ENCODE measurements around the gene BHLHE23.

Gene BHLHE23

DNA sequence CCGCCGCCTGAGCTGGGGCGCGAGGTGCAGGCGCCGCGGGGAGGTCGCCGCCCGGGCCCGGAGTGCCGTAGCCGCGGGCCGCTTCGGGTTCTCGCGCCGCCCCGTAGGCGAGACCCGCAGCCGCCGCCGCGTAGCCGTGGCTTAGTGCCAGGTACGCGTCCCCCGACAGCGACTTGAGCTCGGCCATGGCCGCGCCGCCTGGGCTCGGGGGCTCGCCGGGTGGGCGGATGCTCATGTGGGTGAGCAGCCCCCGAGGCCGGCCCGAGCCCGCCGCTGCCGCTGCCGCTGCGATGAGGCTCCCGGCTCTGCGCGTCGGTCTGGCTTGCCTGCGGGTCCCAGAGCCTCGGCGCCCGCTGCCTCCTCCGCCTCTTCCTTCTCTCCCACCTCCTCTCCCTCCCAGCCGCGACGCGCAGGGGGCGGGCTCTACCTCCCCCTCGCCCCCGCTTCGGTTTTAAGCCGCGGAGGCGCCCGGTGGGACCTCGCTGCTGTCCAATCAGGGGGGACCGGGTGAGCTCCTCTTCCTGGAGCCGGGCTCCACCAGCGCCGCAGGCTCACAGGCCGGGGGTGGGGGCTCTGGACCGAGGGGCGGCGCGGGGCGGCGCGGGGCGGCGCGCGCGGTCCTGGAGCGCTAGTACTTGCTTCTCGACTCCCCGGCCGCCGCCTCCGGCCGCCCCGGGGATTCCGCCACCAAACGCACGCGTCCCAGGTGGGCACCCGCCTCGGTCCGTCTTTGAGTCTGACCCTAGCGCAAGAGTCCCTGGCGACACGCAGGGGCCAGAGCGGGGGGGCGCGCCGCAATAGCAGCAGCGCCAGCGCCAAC, at the start of gene BHLHE23:
Gene BHLHE23 (minus strand): TSS at position 425 of the 820 bp plus-strand sequence. CDS start 190 bp downstream, at position 235.
- DNase-seq = peak in 1 of 2 donors; percentile 24

DNA sequence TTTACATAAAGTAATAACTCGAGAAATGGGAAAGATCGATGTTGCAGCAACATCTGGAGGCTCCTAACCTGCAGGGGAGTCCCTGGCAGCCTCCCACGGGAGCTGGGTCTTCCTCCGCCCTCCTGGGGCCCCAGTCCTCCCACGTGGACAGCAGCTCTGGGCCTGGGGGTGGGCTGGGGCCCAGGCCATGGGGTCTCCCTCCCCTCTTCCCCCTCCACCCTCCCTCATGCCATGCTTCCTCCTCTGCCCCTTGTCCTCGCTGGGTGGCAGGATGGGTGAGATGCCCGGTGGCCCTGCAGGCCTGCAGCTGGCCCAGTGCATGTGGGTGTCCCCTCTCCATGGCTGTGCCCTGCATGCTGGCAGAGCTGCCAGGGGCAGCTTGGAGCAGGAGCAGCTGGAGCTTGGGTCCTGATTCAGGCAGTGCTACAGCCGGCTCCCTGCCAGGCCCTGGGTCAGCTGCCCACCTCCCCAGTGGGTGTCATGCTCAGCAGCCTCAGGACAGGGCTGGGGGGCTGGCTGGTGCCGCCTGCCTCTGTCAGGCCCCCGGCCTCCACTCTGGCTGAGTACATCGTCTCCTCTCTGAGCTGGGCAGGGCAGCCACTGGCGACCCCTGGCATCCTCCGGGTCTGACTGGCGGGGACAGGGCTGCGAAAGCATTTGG, 48.9 kb upstream of the BHLHE23 start:
- DNase-seq = no peak

DNA sequence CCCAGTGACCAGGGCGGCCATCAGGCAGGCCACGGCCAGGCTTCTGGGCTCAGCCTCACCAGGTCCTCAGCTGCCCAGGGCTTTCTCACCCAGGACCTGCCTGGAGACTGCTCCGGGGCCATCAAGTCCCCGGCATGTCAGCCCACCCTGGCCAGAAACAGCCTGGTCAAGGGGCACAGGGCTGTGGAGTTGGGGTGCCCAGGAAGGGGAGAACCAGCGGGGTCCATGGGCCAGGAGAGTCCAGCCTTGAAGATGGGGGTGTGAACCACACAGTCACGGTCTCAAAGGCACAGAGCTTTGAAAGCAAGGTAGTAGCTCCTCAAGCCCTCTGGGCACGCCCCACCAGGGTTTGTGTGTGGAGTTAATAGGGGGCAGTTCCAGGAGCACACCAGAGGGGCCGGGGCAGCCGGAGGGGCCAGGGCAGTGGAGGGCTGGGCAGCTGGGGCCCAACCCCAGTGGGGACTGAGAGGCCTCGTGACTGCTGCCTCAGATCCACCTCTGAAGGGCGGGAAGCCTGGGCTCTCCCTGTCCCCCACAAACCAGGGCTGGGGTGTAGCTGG, 48.0 kb upstream of the BHLHE23 start:
- DNase-seq = no peak

DNA sequence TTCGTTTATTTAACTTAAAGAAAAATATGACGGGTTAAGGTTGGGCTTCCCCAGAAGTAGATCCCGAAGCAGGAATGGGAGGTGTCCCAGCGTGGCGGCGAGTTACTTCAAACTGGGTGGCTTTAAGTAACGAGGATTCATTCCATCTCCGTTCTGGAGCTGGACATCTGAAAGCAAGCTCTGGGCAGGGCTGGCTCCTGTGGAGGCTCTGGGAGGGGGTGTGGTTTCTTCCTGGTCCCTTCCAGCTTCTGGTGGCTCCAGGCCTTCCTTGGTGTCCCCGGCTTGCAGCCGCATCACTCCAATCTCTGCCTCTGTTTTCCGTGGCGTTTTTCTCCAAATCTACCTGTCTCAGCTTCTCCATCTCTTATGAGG, 47.3 kb upstream of the BHLHE23 start:
- no peak for DNase-seq

DNA sequence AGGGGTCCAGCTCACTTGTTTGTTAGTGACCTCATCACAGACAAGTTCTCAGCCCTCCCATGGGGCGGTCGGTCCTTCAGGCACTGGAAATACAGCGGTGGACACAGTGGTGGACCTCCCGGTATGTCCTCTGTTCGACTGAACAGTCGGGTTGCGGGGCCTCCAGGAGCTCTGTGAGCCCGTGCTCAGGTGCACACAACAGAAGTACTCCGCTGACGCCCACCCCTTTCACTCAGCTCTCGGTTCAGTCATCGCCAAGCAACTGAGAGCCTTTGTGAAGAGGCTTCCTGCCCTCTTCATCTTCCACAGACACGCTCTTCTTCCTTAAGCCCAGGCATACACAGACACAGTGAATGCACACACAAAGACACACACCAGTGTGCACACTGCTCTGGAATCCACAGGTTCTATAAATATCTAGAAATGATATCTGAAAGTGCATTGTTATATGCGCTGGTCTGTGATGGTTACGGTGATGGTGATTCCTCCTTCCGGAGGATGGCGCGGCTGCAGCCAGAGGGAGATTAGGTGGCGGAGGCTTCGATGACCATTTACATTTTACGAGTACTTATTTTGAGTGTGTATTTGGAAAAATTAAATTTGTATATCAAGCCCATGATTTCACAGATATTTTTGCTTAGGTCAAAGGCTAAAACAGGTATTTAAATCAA, 46.8 kb upstream of the BHLHE23 start:
- no peak for DNase-seq

DNA sequence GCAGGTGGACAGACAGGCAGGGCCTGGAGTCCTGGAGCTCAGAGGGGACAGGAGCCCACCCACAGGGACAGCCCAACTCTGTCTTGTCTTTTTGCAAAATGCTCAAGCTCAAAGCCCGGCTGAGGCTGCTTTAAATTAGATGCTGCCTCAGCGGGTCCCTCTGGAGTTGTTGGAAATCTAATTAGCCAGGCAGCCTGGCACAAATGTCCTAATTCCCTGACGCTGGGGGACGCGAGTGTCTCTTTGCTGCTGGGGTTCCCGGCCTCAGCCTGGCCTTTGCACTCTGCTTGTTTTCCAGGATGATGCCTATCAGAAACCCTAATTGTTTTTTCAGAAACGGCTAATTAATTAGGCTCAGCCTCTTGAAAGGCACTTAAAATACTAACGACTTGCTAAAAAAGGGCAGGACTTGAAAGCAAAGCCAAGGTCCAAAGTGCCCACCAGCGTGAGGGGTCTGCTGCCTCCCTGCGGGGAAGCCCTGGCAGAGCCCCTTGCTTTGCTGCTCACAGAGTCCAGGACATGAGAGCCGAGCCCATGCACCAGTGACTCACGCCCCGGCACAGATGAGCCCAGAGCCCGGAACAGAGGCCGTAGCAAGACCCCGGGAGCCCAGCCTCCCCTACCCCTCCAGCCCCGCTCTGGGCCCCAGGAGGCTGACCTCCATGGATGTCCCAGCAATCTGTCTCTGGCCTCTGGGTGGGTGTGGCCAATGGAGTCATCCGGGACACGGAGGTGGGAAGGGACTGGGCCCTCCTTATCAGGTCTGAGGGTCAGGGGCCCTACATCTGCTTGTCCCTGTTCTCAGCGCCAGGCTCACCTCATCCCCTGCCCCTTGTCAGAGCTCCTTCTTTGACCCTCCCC, 46.0 kb upstream of the BHLHE23 start:
- DNase-seq = no peak

DNA sequence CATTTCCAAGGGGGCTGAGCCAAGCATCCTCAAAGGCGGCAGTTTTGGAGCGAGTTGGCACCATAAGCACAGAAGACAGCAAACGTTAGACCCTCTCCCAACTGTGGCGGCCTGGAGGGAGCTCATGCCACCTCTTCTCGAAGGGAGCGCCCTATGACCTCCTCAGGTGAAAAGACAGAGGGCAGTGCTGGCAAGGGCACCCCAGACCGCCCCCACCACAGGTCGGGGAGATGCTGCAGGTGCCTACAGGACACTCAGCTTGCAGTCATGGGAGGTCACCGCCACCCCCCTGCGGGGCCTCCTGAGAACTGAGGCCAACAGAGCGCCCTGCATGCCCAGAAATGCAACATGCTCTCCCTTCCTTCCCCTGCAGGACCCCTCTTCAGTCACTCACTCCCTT, 45.1 kb upstream of the BHLHE23 start:
- DNase-seq = no peak

DNA sequence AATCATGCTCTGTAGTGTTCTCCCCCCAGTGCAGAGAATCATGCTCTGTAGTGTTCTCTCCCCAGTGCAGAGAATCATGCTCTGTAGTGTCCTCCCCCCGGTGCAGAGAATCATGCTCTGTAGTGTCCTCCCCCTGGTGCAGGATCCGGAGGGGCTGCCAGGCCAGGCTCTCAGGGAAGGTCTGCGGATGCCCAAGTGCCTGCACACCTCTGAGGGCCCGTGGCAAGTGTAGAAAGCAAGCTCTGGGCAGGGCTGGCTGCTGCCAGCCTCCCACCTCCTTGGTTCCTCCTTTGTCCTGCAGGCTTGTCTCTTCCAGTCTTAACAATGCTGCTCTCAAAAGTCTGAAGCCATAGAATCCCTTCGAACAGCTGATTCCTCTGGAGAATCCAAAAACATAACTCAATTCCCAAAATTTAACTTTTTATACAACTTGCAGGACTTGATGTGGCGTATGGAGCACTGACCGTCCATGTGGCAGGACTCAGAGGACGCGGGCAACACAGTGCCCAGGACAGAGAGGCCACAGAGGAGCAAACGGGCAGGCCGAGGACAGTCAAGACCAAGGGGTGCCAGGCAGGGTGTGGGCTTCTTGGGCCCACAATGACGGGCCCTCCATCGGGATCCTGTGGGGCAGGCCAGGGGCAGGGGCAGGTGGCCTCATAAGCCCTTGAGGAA, 44.6 kb upstream of the BHLHE23 start:
- no peak for DNase-seq

DNA sequence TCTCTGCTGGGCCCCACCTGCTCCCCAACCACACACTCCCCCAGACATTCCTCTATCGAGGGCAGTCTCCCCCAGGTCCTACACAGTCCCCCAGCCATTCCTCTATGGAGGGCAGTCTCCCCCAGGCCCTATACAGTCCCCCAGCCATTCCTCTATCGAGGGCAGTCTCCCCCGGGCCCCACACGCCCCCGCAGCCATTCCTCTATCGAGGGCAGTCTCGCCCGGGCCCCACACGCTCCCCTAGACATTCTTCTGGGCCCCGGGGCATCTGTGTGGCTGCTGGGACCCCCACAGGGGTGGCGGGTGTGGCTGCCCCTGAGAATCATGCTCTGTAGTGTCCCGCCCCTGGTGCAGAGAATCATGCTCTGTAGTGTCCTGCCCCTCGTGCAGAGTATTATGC, 43.6 kb upstream of the BHLHE23 start:
- DNase-seq = no peak

DNA sequence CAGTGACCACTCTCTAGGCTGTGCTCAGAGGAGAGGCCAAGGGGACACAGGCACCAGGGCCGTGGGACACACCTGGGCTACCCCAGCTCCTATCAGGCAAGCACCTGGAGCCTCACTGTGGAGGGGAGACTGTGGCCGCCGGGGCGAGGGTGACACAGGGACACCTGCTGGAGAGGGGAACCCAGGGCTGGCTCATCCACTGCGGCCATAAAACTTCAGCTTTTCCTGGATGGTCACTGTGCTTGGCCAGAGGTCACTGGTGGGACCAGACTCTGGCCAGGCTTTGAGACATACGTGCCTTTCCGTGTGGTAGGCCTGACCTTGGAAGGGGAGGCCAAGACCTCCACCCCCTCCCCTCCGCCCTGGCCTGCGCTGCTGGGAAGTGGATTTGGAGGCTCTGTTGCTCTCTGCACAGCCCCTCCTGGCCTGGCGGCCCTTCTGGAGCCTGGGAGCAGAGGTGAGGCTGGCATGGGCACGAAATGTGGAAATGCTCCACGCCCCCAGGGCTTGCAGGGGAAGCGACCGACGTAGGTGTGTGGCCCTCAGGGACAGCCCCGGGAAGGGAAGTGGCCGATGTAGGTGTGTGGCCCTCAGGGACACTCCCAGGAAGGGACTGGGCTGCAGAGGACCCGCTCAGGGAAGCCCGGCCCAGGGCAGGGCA, 42.9 kb upstream of the BHLHE23 start:
- DNase-seq = no peak

DNA sequence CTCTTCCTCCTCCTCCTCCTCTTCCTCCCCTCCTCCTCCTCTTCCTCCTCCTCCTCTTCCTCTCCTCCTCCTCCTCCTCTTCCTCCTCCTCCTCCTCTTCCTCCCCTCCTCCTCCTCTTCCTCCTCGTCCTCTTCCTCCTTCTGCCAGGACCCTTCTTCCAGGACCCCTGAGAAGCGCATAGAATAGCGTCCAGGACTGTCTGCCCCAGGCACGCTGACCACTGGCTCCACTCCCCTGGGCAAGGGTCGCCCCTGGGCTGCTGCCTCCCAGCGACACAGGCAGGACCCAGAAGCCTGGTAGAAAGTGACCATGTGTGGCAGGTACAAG, 42.4 kb upstream of the BHLHE23 start:
- DNase-seq = no peak

DNA sequence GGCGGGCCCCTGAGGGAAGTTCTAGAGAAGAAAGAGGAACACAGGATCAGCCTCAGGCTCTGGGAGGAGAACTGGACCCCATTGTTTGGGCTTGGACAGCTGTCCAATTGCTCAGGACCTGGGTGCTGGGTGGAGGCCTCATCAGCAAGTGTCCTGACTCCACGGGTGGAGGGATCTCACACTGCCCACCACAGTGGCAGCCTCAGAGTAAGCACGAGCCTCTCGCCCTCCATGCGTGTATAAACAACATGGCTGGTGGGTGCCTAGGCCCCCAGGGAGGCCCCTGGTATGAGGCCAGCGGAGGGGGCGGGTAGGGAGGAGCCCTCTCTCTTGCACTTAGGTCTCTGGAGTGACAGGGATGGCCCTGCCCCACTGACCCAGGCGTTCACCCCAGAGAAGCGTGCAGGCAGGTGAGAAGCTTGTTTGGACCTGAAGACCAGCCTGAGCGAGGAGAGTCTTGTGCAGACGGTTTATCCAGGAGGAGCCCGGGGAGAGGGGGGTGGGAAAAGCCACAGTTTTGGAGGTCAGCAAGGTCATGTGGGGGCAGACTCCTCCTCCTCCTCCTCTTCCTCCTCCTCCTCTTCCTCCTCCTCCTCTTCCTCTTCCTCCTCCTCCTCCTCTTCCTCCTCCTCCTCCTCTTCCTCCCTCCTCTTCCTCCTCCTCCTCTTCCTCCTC, 41.9 kb upstream of the BHLHE23 start:
- DNase-seq = no peak

DNA sequence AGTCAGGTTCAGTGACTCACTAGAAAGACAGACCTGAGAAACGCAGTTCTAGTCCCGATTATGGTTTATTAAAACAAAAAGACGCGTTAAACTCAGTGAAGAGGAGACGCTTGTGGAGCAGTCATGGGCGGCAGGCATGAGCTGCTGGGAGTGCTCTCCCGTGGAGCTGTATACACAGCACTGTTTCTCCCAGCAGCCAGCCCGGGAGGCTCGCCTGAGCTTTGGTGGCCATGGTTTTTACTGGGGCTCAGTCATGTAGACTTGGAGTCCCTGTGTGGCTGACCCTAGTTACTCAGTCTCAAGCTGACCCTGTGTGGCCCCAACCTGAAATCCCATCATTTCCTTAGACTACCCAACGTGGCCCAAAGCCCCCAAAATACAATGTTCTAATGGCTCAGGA, 41.2 kb upstream of the BHLHE23 start:
- DNase-seq = no peak

DNA sequence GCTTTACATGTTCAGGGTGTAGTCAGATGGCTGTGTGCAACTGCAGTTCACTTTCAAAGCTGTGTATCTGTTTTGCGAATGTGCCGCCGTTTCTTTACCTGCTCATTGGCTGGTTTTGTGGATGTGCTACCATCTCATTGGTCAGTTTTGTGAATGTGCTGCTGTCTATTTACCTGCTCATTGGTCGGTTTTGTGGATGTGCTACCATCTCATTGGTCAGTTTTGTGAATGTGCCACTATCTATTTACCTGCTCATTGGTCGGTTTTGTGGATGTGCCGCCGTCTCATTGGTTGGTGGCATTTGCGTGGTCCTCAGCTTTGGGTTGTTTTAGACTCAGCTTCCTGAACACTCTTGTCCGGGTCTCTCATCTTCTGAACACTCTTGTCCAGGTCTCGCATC, 40.5 kb upstream of the BHLHE23 start:
- no peak for DNase-seq

DNA sequence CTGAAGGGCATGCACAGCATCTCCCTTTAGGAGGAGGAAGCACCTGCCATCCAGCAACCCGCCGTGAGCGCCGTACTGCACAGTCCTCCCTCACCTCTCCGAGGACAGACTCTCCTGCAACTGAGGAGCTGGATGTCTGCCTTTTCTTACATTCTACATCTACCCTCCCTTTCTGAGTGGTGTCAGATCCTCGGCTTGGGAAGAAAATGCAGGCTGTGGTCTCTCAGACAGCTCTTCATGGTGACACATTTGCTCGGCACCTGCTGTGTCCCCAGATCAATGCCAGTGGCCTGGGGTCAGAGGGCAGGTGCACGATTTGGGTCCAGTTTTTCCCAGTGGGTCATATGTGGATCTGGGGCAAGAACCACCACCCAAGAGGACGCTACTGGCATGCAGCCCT, 40.1 kb upstream of the BHLHE23 start:
- DNase-seq = no peak

DNA sequence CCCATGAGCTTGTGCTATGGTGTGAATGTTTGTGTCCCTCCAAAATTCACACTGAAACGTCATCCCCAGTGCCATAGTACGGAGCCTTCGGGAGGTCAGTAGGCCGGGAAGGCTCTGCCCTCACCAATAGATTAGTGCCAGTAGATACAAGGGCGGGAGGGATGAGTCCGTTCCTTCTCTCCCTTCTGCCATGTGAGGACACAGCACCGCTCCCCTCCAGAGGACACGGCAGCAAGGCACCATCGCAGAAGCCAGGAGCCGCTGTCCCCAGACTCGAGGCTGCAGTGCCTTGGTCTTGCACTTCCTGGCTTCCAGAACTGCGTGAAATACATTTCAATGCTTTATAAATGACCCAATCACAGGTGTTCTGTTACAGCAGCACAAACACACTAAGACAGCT, 39.2 kb upstream of the BHLHE23 start:
- no peak for DNase-seq

DNA sequence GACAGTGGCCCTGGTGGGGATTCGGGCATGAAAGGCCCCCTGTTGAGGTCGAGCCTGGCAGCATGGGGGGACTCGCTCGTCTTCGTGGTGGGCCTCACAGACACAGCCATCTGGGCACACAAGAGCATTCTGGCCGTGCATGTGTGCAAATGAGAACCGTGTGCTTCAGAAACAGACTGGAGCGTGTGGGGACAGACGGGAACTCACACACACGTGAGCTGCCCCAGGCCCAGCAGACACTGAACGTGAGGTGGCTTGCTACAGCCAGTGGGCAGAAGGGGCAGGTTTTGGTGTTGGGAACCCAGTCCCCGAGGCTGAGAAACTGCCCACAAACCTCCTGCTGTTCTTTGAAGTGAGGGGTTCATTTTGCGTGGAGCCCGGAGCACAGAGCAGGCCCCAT, 38.6 kb upstream of the BHLHE23 start:
- DNase-seq = no peak

DNA sequence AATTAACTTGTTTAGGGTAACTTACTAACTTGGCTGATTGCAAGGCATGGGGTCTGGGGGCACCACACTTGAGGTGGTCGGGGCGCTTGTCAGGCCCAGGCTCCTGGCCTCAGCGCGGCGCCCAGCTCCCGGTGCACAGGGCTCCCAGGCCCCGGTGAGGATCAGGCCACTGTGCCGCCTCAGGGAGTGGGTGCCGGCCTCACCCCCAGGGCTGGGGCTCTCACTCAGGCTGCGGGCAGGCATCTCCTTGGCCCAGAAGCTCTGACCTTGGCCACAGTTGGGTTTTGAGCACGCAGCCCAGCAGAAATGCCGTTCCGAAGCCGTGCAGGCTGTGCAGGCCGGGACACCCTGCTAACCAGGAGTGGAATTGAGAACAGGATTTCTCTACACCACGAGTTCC, 37.8 kb upstream of the BHLHE23 start:
- DNase-seq = no peak

DNA sequence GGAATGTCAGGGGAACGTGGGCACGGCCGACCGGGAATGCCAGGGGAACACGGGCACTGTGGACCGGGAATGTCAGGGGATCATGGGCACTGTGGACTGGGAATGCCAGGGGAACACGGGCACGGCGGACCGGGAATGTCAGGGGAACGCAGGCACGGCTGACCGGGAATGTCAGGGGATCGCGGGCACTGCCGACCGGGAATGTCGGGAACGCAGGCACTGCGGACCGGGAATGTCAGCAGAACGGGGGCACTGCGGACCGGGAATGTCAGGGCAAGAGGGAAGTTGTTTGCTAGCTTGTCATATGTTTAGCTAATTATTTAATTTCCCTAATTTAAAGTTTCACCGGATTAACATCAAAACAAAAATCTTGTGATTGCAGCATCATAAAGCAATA, 37.4 kb upstream of the BHLHE23 start:
- no peak for DNase-seq

DNA sequence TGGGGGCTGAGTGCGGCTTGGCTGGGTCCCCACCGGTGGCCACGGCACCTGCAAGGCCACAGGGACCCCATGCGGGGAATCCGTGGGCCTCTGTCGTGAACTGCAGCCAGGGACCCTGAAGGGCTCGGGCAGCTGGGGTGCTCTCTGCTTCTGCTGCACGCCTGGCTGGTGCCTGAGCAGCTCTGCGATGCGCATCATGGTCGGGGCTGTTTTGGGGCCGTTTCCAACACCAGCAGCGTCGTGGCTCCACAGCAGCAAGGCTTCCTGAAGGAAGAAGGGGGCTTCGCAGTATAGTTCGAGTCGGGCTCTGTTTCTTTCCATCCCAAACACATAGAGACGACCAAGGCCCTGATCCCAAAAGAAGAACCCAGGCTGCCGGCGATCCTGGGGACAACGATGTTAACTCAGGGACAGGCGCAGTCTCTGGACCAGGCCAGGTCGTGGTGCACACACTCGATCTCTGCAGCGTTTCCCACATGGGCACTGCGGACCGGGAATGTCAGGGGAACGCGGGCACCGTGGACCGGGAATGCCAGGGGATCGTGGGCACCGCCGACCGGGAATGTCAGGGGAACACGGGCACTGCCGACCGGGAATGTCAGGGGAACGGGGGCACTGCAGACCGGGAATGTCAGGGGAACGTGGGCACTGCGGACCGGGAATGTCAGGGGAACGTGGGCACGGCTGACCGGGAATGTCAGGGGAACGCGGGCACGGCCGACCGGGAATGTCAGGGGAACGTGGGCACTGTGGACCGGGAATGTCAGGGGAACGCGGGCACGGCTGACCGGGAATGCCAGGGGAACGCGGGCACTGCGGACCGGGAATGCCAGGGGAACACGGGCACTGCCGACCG, 36.8 kb upstream of the BHLHE23 start:
- no peak for DNase-seq
